H9 (cell line): ENCODE measurements around the gene IP6K3. TPM values are rescaled to one million over a fixed set of nuclear protein-coding genes. Genes with fewer than 3 reads are reported as not detected.

Experiments
- DNase-seq: peaks from one replicate; pipeline ENCODE4 v3.0.0-alpha.2; 2017
- H2AFZ ChIP-seq: one replicate; pipeline ENCODE4 v1.6.1; 2013; ENCODE audit warnings: mild to moderate bottlenecking, low read length, control low read depth, moderate library complexity
- H2AK5ac ChIP-seq: 2 replicates; pipeline ENCODE4 v1.6.1; 2013; ENCODE audit warnings: low read length, control low read depth, mixed read lengths; ENCODE audit not compliant: insufficient read length
- H2BK120ac ChIP-seq: one replicate; pipeline ENCODE4 v1.6.1; 2013; ENCODE audit warnings: low read depth, mild to moderate bottlenecking, low read length, control low read depth, inconsistent platforms; ENCODE audit not compliant: poor library complexity, severe bottlenecking
- H2BK12ac ChIP-seq: 2 replicates; pipeline ENCODE4 v1.6.1; 2013; ENCODE audit warnings: low read length, control low read depth, mixed read lengths, low read depth; ENCODE audit not compliant: insufficient read length
- H2BK15ac ChIP-seq: 2 replicates; pipeline ENCODE4 v1.6.1; 2013; ENCODE audit warnings: low read depth, low read length, control low read depth
- H2BK20ac ChIP-seq: one replicate; pipeline ENCODE4 v1.6.1; 2013; ENCODE audit warnings: low read depth, mild to moderate bottlenecking, low read length, control low read depth, inconsistent platforms; ENCODE audit not compliant: poor library complexity, severe bottlenecking
- H2BK5ac ChIP-seq: 2 replicates; pipeline ENCODE4 v1.6.1; 2013; ENCODE audit warnings: low read length, control low read depth, mixed read lengths; ENCODE audit not compliant: insufficient read length
- H3K14ac ChIP-seq: 2 replicates; pipeline ENCODE4 v1.6.1; 2013; ENCODE audit warnings: low read length, control low read depth; ENCODE audit not compliant: insufficient read depth
- H3K18ac ChIP-seq: 2 replicates; pipeline ENCODE4 v1.6.1; 2013; ENCODE audit warnings: low read depth, mild to moderate bottlenecking, mixed read lengths, low read length, control low read depth; ENCODE audit not compliant: insufficient read length
- H3K23ac ChIP-seq: 2 replicates; pipeline ENCODE4 v1.6.1; 2013; ENCODE audit warnings: low read length, control low read depth, mixed read lengths, low read depth; ENCODE audit not compliant: insufficient read length
- H3K23me2 ChIP-seq: 2 replicates; pipeline ENCODE4 v1.6.1; 2013; ENCODE audit warnings: low read depth, mild to moderate bottlenecking, mixed read lengths, low read length, control low read depth; ENCODE audit not compliant: insufficient read length, poor library complexity, severe bottlenecking
- H3K27ac ChIP-seq: 2 replicates; pipeline ENCODE4 v1.5.1; 2013; ENCODE audit warnings: low read length, control low read depth, mixed read lengths, low read depth; ENCODE audit not compliant: insufficient read length
- H3K27me3 ChIP-seq: 2 replicates; pipeline ENCODE4 v1.6.1; 2013; ENCODE audit warnings: low read length, control low read depth, inconsistent platforms; ENCODE audit not compliant: insufficient read depth
- H3K4ac ChIP-seq: 2 replicates; pipeline ENCODE4 v1.6.1; 2013; ENCODE audit warnings: low read depth, mild to moderate bottlenecking, control low read depth, inconsistent platforms, low read length, moderate library complexity
- H3K4me1 ChIP-seq: 2 replicates; pipeline ENCODE4 v1.6.1; 2013; ENCODE audit warnings: low read length, control low read depth, inconsistent platforms; ENCODE audit not compliant: insufficient read depth
- H3K4me2 ChIP-seq: 2 replicates; pipeline ENCODE4 v1.6.1; 2013; ENCODE audit warnings: low read length, control low read depth, mixed read lengths; ENCODE audit not compliant: insufficient read length, insufficient read depth
- H3K56ac ChIP-seq: 2 replicates; pipeline ENCODE4 v1.6.1; 2013; ENCODE audit warnings: low read depth, mild to moderate bottlenecking, mixed read lengths, low read length, control low read depth; ENCODE audit not compliant: insufficient read length
- H3K79me1 ChIP-seq: 2 replicates; pipeline ENCODE4 v1.6.1; 2013; ENCODE audit warnings: low read depth, mild to moderate bottlenecking, moderate library complexity, low read length, control low read depth, inconsistent platforms; ENCODE audit not compliant: insufficient read depth, poor library complexity, severe bottlenecking
- H3K79me2 ChIP-seq: 2 replicates; pipeline ENCODE4 v1.6.1; 2013; ENCODE audit warnings: low read length, control low read depth, inconsistent platforms; ENCODE audit not compliant: insufficient read depth
- H3K9ac ChIP-seq: 2 replicates; pipeline ENCODE4 v1.6.1; 2013; ENCODE audit warnings: low read length, control low read depth, mixed read lengths; ENCODE audit not compliant: insufficient read length; ENCODE audit errors: extremely low read depth
- H3K9me3 ChIP-seq: one replicate; pipeline ENCODE4 v1.6.1; 2013; ENCODE audit warnings: low read depth, low read length, inconsistent platforms; ENCODE audit not compliant: control insufficient read depth
- H3T11ph ChIP-seq: one replicate; pipeline ENCODE4 v1.6.1; 2013; ENCODE audit warnings: mild to moderate bottlenecking, low read length, control low read depth, inconsistent platforms
- H4K20me1 ChIP-seq: one replicate; pipeline ENCODE4 v1.6.1; 2013; ENCODE audit not compliant: control insufficient read depth, insufficient read length, insufficient read depth
- H4K5ac ChIP-seq: 2 replicates; pipeline ENCODE4 v1.6.1; 2013; ENCODE audit warnings: low read depth, mild to moderate bottlenecking, mixed read lengths, low read length, control low read depth; ENCODE audit not compliant: insufficient read length
- H4K8ac ChIP-seq: replicated peaks from 2 replicates; pipeline ENCODE4 v1.6.1; 2013; ENCODE audit warnings: low read length, control low read depth, mixed read lengths, low read depth; ENCODE audit not compliant: insufficient read length
- H4K91ac ChIP-seq: 2 replicates; pipeline ENCODE4 v1.6.1; 2013; ENCODE audit warnings: low read depth, mild to moderate bottlenecking, moderate library complexity, mixed read lengths, low read length, control low read depth; ENCODE audit not compliant: insufficient read length
- H3K27ac Mint-ChIP-seq, 3 experiments: 2 replicates in 2 of 3; 3 replicates in 1 of 3; pipeline ENCODE4 v1.8.0; 2020 to 2021; ENCODE audit warnings: mixed read lengths in 3 of 3, mild to moderate bottlenecking in 1 of 3, moderate library complexity in 1 of 3
- H3K27me3 Mint-ChIP-seq: 2 replicates; pipeline ENCODE4 v1.8.0; 2021; ENCODE audit warnings: low read depth, mild to moderate bottlenecking, moderate library complexity, mixed read lengths
- H3K36me3 Mint-ChIP-seq, 3 experiments: 2 replicates in 2 of 3; 3 replicates in 1 of 3; pipeline ENCODE4 v1.8.0; 2020 to 2021; ENCODE audit warnings: low read depth in 3 of 3, mixed read lengths in 3 of 3; ENCODE audit not compliant: insufficient read depth in 1 of 3
- H3K4me1 Mint-ChIP-seq, 2 experiments: 2 replicates each; pipeline ENCODE4 v1.8.0; 2020; ENCODE audit warnings: mixed read lengths in 2 of 2
- H3K4me3 Mint-ChIP-seq, 2 experiments: 2 replicates in 1 of 2; 3 replicates in 1 of 2; pipeline ENCODE4 v1.8.0; 2020 to 2021; ENCODE audit warnings: mild to moderate bottlenecking in 2 of 2, mixed read lengths in 2 of 2, moderate library complexity in 1 of 2
- H3K9me3 Mint-ChIP-seq, 2 experiments: 2 replicates in 1 of 2; 3 replicates in 1 of 2; pipeline ENCODE4 v1.8.0; 2020; ENCODE audit warnings: mild to moderate bottlenecking in 2 of 2, mixed read lengths in 2 of 2, moderate library complexity in 1 of 2
- WGBS: extraction: QIAGEN DNeasy Blood & Tissue Kit; methylation state at CpG from one replicate; pipeline ENCODE4 v1.1.7; 2013; ENCODE audit warnings: missing lambda C conversion rate, low lambda C conversion rate, mixed read lengths; ENCODE audit not compliant: insufficient read length; ENCODE audit errors: extremely low coverage; 5-methylcytosine and 5-hydroxymethylcytosine counted together
- total RNA-seq: library from RNA; stranded (reverse); gene quantifications from 2 replicates; pipeline ENCODE4 v1.2.1, GENCODE V29; 2021
- TF ChIP-seq, protein P1 (sequence below): fragments of 200-600 bp; sonication (generic); conservative IDR thresholded peaks from 3 replicates; pipeline ENCODE4 v1.8.0; 2021; ENCODE audit warnings: antibody characterized with exemption, mild to moderate bottlenecking

IP6K3 gene
- total RNA-seq, 1 experiment from 2014 or later = 0.46 TPM

DNA sequence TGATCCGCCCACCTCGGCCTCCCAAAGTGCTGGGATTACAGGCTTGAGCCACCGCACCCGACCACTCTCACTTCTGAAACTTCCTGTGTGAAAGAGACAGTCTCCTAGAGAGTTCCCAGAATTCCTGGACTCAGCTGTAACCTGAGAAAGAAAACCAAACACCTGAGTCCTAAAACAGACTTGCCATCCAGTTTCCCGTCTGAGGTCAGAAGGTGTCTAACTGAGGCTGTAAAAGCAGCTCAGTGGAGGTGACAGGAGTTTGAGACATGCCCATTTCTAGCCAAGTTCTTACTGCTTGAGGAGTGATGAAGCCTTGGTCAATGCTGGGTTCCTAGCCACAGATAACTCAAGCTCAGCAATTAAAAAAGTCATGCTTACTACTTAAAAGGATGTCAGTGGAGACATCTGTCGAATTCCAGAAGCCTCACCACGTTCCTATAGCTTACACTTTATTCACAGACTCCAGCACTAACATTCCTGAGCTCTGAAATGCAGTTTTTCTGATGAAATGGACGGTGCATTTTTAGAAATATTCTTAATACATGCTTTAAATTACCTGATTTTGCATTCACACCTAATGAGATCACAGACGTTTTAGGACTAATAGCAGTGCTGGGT lies 41.3 kb downstream of the IP6K3 start:
- H2BK20ac ChIP-seq = no peak overlapping the region
- no peaks in the 10 kb centered on the region for H4K20me1 ChIP-seq
- H3K4me3 Mint-ChIP-seq = no peak overlapping the region
- H2AK5ac ChIP-seq = no peak overlapping the region
- no peak overlapping the region for H4K8ac ChIP-seq
- no peak overlapping the region for H2BK15ac ChIP-seq
- H2BK12ac ChIP-seq = no peak overlapping the region
- H3K56ac ChIP-seq = no peak overlapping the region
- H3K4ac ChIP-seq = no peak overlapping the region
- no peak overlapping the region for H4K5ac ChIP-seq
- TF ChIP-seq, protein P1, sequence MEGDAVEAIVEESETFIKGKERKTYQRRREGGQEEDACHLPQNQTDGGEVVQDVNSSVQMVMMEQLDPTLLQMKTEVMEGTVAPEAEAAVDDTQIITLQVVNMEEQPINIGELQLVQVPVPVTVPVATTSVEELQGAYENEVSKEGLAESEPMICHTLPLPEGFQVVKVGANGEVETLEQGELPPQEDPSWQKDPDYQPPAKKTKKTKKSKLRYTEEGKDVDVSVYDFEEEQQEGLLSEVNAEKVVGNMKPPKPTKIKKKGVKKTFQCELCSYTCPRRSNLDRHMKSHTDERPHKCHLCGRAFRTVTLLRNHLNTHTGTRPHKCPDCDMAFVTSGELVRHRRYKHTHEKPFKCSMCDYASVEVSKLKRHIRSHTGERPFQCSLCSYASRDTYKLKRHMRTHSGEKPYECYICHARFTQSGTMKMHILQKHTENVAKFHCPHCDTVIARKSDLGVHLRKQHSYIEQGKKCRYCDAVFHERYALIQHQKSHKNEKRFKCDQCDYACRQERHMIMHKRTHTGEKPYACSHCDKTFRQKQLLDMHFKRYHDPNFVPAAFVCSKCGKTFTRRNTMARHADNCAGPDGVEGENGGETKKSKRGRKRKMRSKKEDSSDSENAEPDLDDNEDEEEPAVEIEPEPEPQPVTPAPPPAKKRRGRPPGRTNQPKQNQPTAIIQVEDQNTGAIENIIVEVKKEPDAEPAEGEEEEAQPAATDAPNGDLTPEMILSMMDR = no peak
- no peaks in the 10 kb centered on the region for H3K9me3 ChIP-seq
- no peaks in the 10 kb centered on the region for H3K23me2 ChIP-seq
- no peaks in the 10 kb centered on the region for H3K27me3 ChIP-seq
- no CpG with 5 or more reads among the region's 9 CpGs for WGBS
- H2BK120ac ChIP-seq = no peak overlapping the region
- no peak overlapping the region; a peak in 1 of 7 replicates for H3K27ac Mint-ChIP-seq
- H2AFZ ChIP-seq = no peak overlapping the region
- peaks cover 3% of the 10 kb centered on the region for H3K79me1 ChIP-seq
- no peak overlapping the region for H3K23ac ChIP-seq
- no peak overlapping the region for H3K27ac ChIP-seq
- no peak for DNase-seq
- no peaks in the 10 kb centered on the region for H3K27me3 Mint-ChIP-seq
- no peaks in the 10 kb centered on the region for H3K9me3 Mint-ChIP-seq
- peaks cover 32 to 41% of the 10 kb centered on the region in 2 experiments for H3K4me1 Mint-ChIP-seq
- no peak overlapping the region for H4K91ac ChIP-seq
- H3T11ph ChIP-seq = no peak overlapping the region
- no peak overlapping the region for H3K14ac ChIP-seq
- H3K36me3 Mint-ChIP-seq = peaks cover 19 to 67% (median 49%) of the 10 kb centered on the region in 3 experiments; a peak in 6 of 7 replicates
- no peaks in the 10 kb centered on the region for H3K4me1 ChIP-seq
- H3K79me2 ChIP-seq = no peaks in the 10 kb centered on the region
- no peak overlapping the region for H2BK5ac ChIP-seq
- no peak overlapping the region for H3K18ac ChIP-seq
- H3K4me2 ChIP-seq = no peak overlapping the region
- H3K9ac ChIP-seq = no peak overlapping the region
